Ovary (tissue), 3 donors: ENCODE measurements around the gene NEDD9.

ENCODE experiments used
- EP300 ChIP-seq: sonication (generic); formaldehyde crosslinking; IDR thresholded peaks from one replicate; pipeline ENCODE4 v1.6.1; 2017; ENCODE audit warnings: antibody characterized with exemption
- POLR2A ChIP-seq: fragments of 450-650 bp; IDR thresholded peaks from one replicate; pipeline ENCODE4 v1.6.1; 2017; ENCODE audit warnings: antibody characterized with exemption, mild to moderate bottlenecking, moderate library complexity
- TF ChIP-seq, protein P1 (sequence below), 3 donors: fragments of 450-650 bp in 2 of 3; fragments of 200-600 bp in 1 of 3; IDR thresholded peaks; one replicate each; pipeline versions ENCODE4 v1.5.1 to v1.8.0; 2016 to 2022; ENCODE audit warnings: antibody characterized with exemption in 3 of 3, mild to moderate bottlenecking in 1 of 3
- donor health status: DM: no; HTN: no; CAD: no.

DNA sequence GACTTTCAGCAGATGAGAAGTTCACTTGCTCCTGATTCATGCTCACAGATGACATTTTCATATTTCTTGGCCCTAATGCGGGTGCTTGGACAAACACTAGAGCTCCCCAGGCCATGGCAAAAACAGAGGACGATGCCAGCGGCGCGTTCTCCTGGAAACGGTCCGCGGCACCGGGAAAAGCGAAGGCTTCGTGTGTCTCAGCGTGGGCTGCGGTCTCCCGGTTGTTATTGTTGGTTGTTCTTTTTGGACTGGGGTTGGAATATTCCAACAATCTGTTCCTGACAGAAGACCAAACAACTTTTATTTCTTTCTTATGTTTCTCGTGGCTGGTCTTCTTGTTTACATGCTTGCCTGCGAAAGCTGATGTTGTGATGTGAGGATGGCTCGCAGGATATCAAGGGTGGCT is 46.8 kb upstream of the NEDD9 start:
- TF ChIP-seq, protein P1, sequence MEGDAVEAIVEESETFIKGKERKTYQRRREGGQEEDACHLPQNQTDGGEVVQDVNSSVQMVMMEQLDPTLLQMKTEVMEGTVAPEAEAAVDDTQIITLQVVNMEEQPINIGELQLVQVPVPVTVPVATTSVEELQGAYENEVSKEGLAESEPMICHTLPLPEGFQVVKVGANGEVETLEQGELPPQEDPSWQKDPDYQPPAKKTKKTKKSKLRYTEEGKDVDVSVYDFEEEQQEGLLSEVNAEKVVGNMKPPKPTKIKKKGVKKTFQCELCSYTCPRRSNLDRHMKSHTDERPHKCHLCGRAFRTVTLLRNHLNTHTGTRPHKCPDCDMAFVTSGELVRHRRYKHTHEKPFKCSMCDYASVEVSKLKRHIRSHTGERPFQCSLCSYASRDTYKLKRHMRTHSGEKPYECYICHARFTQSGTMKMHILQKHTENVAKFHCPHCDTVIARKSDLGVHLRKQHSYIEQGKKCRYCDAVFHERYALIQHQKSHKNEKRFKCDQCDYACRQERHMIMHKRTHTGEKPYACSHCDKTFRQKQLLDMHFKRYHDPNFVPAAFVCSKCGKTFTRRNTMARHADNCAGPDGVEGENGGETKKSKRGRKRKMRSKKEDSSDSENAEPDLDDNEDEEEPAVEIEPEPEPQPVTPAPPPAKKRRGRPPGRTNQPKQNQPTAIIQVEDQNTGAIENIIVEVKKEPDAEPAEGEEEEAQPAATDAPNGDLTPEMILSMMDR (IDR thresholded peaks at IDR 0.05) = no peak
- TF ChIP-seq POLR2A (no peak), EP300 (no peak)
